Activated T-cell treated with anti-CD3 and anti-CD28 coated beads for 4 hours (primary cell): Measurements from ENCODE around the gene PSMC2.

ENCODE experiments used
- DNase-seq: peaks from one replicate; pipeline ENCODE4 v3.0.0-alpha.2; 2020

Gene PSMC2

GRCh38 chr7:103347507-103348267 is at the start of gene PSMC2:
Gene PSMC2 (plus strand): TSS chr7:103347643. CDS start chr7:103347712, 69 bp downstream.
- DNase-seq = peak; percentile 80

DNA sequence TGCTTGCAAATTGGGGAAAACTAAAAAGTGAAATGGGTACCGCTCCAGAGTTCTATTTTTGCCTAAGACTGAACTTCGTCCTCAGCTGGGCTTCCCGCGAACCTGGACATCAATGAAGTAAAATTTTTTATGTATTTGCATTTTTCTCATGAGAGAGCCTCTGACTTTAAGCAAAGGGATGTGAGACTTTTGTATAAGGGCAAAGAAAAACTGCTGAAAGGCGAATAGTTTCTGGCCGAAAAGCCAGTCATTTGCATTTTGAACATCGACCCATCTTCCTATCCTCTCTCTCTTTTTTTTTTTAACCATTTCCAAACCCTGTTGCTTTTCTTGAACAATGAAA is 49.6 kb upstream of the PSMC2 start:
- DNase-seq = no peak

GRCh38 chr7:103299660-103300059 is 47.8 kb upstream of the PSMC2 start:
- no peak for DNase-seq

DNA sequence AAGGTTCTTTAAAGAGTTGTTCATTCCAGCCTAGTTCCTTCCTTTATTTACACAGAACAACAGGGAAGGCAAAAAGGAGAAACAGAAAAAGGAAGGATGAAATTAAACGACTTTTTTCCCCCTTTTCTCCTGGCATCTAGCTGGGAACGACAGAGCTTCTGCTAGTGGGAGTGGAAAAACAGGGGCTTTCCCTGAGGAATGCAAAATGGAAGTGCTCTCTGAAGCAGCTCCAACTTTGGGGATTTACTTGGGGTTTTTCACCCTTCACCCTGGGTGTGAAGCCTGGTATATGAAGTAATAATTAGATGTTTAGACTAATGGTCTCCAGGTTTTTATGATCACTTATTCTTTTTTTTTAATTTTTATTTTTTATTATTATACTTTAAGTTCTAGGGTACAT is 46.0 kb upstream of the PSMC2 start:
- DNase-seq = no peak

DNA sequence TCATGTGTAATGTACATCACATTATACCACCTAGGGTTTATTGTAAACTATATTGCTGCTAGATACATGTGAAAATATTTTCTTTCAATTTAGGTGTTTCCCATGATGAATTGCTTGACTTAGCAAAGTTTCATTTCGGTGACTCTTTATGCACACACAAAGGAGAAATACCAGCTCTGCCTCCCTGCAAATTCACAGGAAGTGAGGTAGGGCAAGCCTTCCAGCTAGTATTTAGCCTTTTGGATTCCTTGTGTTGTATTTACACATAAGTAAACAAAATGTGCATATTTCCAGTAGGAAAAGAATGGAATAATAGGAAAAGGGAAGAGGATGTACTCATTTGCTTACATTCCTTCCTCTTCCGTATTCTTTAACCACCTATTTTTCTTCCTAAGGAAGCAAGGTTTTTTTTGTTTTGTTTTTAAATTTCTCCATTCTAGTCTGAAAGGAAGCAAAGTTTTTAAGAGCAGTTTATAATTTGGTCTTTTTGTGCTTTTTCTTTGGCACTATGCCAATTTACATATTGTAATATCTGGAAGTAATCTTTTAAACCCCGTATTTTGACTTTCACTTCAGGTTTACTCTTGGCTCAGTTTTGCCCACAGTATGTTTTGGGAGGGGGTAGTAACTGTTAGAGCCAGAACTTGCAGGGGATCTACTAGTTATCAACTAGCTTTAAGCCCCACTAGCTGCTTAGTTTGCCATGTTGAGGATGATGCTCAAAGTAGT is 39.8 kb upstream of the PSMC2 start:
- no peak for DNase-seq

DNA sequence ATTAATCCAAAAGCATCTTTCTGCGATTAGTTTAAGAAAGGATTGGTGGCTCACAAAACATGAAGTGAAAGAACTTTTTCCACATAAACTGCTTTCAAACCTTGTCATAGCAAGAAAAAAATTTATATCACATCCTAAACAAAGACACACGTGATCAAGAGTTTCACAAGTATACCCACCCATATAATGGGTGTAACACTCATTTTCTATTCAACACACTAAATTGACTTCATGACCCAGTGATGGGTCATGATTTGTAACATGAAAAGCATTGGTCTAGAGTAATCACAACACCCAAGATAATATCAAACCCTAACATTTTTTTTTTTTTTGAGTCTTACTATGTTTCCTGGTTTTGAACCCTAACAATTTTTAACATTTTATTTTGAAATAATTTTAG is 32.6 kb upstream of the PSMC2 start:
- no peak for DNase-seq

DNA sequence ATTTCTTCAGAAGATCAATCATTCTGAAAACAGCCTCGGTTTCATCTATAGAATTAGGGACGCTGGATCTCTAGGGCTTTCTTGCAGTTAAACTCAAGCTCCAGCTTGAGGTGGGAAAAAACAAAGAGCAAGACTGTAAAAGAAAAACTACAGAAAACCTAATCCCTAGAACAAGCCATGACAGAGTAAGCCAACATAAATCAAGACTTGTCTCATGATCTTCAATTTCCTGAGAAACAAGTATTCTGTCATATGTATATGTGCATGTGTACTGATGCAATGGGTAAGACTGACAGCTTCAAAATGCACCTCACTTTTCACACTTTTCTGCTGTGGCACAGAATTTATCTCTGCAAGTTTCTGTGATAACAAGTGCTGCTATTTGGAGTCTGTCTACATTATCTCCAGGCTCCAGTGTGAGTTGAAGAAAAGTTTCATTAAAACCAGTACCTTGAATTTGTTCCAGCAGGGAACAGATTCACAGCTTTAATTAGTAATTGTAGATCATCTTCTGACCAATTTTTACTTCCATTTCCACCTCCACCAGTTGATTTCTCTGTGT is 31.0 kb upstream of the PSMC2 start:
- DNase-seq = no peak

DNA sequence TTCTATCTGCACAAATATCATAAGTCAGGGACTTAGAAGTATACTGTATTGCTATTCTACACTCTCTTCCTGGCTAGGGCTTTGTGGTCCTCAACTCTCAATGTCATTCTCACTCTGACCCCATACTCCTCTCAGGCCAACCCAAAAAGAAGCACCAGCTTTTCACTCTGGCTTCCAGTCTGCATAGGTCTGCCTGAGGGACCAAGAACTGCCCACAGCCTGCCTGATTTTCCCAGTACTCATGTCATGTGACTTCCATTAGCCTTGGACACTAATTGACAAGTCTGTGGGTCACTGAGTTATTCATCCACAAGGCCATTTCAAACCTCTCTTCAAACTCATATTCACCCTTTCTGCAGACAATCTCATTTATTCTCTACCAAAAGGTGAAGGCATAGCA is 30.4 kb upstream of the PSMC2 start:
- no peak for DNase-seq

GRCh38 chr7:103325744-103326143 is 21.7 kb upstream of the PSMC2 start:
- no peak for DNase-seq

GRCh38 chr7:103336761-103337160 is 10.7 kb upstream of the PSMC2 start:
- DNase-seq = no peak

- DNase-seq = no peak
Measured at GRCh38 chr7:103338864-103339263, 8.6 kb upstream of the PSMC2 start.

DNA sequence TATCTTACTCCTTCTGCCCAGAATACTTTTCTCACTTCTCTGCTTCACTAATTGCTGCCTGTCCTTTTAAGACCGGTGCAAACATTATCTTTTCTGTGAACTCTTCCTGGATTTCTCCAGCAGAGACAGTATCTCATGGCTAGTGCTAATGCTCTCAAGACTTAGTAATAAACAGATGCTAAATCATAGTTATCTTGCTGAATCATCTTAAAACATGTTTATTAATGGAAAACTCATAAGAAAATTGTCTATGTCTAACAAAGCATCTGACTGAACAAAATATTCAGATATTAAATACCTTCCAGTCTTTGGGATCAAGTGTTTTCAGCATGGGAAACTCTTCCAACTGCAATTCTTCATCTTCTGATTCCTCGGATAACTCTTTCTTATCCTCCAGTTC is 6.0 kb upstream of the PSMC2 start:
- no peak for DNase-seq

DNA sequence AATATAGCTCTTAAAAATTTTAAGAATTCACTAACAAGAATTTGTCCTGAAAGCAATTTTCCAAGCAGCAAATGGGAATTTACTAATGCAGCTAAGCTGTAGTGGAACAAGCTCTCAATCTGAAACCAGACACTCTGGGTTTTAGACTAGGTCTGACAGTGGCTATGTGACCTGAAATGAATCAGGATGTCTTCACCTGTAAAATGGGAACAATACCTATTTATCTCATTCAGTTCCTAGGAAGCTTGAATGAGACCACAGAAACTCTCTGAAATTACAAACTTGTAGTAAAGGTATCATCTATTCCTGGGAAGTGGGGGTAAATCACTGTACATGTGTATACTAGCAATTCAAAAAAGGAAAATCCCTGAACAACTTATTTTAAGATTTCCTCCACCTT is 4.1 kb upstream of the PSMC2 start:
- no peak for DNase-seq

GRCh38 chr7:103343758-103344452 is 3.5 kb upstream of the PSMC2 start:
- DNase-seq = peak; percentile 30

GRCh38 chr7:103344453-103345149 is 2.8 kb upstream of the PSMC2 start, which contains the start of gene DNAJC2:
Gene DNAJC2 (minus strand): TSS chr7:103344767. CDS start chr7:103344622, 145 bp downstream.
- DNase-seq = peak; percentile 82

DNA sequence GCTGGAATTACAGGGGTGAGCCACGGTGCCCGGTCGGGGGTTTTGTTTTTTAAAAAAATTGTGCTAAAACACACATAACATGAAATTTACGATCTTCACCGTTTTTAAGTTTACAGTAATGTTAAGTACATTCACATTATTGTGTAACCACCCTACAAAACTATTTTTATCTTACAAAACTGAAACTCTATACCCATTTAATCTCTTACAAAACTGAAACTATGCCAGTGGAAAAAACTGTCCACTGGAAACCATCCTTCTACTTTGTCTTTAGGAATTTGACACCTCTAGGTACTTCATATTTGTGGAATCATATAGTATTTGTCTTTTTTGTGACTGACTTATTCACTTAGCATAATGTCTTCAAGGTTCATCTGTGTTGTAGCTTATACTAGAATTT is 1.0 kb upstream of the PSMC2 start:
- DNase-seq = no peak

- no peak for DNase-seq
Measured at GRCh38 chr7:103348452-103348851, 1.0 kb downstream of the PSMC2 start.

- no peak for DNase-seq
Measured at GRCh38 chr7:103348959-103349358, 1.5 kb downstream of the PSMC2 start.

DNA sequence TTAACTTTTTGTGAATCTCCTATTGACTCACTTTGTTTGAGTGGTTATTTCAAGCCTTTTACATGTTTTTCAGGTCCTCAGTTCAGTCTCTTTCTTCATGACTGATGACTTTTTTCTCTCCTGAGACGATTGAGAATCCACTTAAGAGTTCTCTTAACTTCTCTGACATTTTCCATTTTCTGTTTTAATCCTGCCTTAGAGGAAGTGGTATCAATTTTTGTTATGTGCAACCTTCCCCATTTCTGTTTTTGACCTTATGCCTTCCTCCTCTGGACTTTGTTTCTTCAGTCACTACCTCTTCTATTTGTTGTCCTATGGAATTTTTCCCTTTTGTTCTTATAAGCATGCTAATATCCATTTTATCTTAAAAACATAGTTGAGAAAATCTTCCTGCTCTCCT is 2.4 kb downstream of the PSMC2 start:
- DNase-seq = no peak

DNA sequence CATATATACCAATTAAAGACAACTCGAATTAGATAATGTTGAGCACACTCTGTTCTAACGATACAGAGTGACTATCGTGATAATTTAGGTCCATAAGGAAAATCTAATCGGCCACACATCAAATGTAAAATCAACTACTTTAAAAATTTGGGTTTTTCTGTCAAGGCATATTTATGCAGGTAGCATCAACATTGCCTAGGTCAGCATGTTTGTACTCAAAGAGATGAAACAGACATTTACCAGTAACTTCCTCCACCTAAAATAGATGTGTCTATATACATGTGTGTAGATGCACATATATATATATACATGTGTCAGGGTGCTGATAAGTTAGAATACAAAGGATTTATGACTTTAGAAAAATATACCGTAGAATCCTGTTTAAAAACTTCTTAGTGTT is 22.0 kb downstream of the PSMC2 start:
- DNase-seq = no peak

DNA sequence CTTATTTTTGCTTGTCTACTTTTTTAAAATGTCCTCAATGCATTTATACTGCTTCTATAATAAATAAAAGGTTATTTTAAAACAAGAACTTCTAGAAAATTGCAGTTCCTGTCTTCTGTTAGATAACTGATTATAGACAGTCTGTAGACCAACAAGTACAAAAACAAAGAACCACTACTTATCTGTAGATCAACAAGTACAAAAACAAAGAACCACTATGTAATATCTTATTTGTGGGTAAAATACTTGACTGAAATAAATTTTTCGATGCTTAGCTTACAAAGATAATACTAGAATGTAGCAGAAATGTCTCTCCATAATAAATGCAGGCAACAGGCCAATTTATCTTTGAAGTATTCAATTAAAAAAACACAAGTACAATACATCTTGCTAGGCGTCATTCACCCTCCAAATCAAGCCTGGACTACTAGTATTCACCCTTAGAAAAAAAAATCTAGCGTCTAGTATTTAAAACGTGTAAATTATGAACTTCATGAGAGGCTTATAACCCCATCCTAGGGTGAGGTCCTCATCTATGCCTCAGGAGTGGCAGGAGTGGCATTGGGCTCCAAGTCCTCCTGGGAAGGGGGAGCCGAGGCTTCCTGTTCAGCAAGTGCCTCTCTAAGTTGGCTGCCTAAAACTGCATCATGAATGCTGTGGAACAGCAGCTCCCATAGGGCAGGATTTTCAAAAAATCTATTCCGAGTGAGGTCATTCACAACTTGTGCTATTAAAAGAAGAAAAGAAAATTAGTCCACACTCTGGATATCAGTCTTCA is 26.6 kb downstream of the PSMC2 start:
- no peak for DNase-seq
